Measurements from ENCODE around the gene TRABD.

TRABD gene

DNA sequence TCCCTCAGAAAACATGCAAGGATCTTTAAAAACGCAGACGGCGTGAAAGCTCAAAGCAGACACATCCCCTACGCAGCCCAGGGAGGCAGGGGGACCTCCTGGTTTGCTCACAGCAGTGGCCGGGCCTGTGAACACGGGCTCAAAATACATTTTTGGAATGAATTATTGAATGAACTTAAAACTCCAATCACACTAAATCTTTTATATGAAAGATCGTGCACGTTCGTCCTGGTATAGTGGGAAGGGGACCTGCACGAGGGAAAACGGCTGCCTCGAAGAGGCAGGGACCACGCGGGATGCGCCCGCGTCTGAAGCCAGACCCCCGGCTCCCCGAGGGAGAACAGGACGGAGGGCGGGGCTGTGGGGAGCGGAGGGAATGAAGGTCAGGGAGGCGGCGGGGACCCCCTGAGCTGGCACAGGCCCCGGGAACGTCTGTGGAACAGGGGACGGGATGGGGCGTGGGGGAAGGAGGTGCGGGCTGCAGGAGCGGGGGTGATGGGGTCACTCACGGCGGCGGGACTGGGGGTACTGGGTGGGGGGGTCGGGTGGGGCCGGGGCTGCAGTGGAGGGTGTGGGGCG lies 16.4 kb upstream of the TRABD start:
- Histone ChIP-seq H3K27me3 (ENCODE audit: insufficient read depth, low read length, poor library complexity) (peaks cover 8% of the 10 kb centered on the region), H4K20me1 (ENCODE audit: insufficient read depth, low read length) (no peaks in the 10 kb centered on the region), H2AFZ (ENCODE audit: low read depth, low read length) (no peak overlapping the region), H3K79me2 (ENCODE audit: insufficient read depth, low read length) (no peaks in the 10 kb centered on the region), H3K9ac (ENCODE audit: low read depth, low read length) (no peak overlapping the region), H3K4me2 (ENCODE audit: insufficient read depth, low read length) (no peak overlapping the region), H3K4me3 (ENCODE audit: low read depth in 1 of 2, low read length in 2 of 2) (no peak overlapping the region), H3K4me1 (ENCODE audit: insufficient read depth, low read length) (no peaks in the 10 kb centered on the region), H3K9me3 (ENCODE audit: insufficient read depth, low read length, severe bottlenecking) (no peaks in the 10 kb centered on the region), H3K36me3 (ENCODE audit: insufficient read depth, low read length) (no peaks in the 10 kb centered on the region), H3K27ac (ENCODE audit: low read length) (no peak overlapping the region)
- no peak for ATAC-seq (ENCODE audit: insufficient read depth, low read depth)
- no peak for DNase-seq
- TF ChIP-seq, protein P1, sequence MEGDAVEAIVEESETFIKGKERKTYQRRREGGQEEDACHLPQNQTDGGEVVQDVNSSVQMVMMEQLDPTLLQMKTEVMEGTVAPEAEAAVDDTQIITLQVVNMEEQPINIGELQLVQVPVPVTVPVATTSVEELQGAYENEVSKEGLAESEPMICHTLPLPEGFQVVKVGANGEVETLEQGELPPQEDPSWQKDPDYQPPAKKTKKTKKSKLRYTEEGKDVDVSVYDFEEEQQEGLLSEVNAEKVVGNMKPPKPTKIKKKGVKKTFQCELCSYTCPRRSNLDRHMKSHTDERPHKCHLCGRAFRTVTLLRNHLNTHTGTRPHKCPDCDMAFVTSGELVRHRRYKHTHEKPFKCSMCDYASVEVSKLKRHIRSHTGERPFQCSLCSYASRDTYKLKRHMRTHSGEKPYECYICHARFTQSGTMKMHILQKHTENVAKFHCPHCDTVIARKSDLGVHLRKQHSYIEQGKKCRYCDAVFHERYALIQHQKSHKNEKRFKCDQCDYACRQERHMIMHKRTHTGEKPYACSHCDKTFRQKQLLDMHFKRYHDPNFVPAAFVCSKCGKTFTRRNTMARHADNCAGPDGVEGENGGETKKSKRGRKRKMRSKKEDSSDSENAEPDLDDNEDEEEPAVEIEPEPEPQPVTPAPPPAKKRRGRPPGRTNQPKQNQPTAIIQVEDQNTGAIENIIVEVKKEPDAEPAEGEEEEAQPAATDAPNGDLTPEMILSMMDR (IDR thresholded peaks at IDR 0.05; ENCODE audit: borderline replicate concordance, extremely low read depth, low read length, poor library complexity, severe bottlenecking) = no peak
- TF ChIP-seq EZH2 (IDR thresholded peaks at IDR 0.05; ENCODE audit: borderline replicate concordance, low read depth, low read length, severe bottlenecking) = no peak

DNA sequence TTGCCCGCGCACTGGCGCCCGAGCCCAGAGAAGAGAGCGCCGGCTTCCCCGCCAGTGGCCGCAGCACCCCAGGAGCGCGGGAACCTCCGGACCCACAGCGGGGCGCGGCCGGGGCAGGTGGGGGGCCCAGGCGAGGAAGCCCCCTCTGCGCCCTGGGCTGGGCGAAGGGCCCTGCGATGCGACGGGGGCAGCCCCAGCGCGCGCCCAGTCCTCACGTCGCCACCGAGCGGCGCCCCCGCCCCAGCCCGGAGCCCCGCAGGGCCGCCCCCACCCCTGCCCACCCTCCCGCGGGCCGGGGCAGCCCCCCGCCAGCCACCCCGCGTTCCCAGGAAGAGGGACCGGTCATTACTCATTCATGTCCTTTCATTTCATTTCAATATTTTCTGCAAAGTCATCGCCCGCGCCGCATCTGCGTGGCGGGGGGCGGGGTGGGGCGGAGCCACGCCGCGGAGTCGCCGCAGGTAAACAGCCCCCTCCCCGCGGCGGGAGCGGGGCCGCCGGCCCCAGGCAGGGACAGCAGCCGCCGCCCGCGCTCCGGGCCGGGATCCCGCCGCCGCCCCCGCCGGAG lies 15.9 kb upstream of the TRABD start:
- Histone ChIP-seq H3K9me3 (ENCODE audit: insufficient read depth, low read length, severe bottlenecking) (no peaks in the 10 kb centered on the region), H3K36me3 (ENCODE audit: insufficient read depth, low read length) (no peaks in the 10 kb centered on the region), H3K79me2 (ENCODE audit: insufficient read depth, low read length) (no peaks in the 10 kb centered on the region), H4K20me1 (ENCODE audit: insufficient read depth, low read length) (no peaks in the 10 kb centered on the region), H3K4me3 (ENCODE audit: low read depth in 1 of 2, low read length in 2 of 2) (no peak overlapping the region), H3K27me3 (ENCODE audit: insufficient read depth, low read length, poor library complexity) (peaks cover 8% of the 10 kb centered on the region), H2AFZ (ENCODE audit: low read depth, low read length) (no peak overlapping the region), H3K9ac (ENCODE audit: low read depth, low read length) (no peak overlapping the region), H3K4me2 (ENCODE audit: insufficient read depth, low read length) (no peak overlapping the region), H3K4me1 (ENCODE audit: insufficient read depth, low read length) (no peaks in the 10 kb centered on the region), H3K27ac (ENCODE audit: low read length) (no peak overlapping the region)
- TF ChIP-seq, protein P1 (IDR thresholded peaks at IDR 0.05; ENCODE audit: borderline replicate concordance, extremely low read depth, low read length, poor library complexity, severe bottlenecking) = no peak
- TF ChIP-seq EZH2 (IDR thresholded peaks at IDR 0.05; ENCODE audit: borderline replicate concordance, low read depth, low read length, severe bottlenecking) = no peak
- ATAC-seq (ENCODE audit: insufficient read depth, low read depth) (no peak), DNase-seq (no peak)

DNA sequence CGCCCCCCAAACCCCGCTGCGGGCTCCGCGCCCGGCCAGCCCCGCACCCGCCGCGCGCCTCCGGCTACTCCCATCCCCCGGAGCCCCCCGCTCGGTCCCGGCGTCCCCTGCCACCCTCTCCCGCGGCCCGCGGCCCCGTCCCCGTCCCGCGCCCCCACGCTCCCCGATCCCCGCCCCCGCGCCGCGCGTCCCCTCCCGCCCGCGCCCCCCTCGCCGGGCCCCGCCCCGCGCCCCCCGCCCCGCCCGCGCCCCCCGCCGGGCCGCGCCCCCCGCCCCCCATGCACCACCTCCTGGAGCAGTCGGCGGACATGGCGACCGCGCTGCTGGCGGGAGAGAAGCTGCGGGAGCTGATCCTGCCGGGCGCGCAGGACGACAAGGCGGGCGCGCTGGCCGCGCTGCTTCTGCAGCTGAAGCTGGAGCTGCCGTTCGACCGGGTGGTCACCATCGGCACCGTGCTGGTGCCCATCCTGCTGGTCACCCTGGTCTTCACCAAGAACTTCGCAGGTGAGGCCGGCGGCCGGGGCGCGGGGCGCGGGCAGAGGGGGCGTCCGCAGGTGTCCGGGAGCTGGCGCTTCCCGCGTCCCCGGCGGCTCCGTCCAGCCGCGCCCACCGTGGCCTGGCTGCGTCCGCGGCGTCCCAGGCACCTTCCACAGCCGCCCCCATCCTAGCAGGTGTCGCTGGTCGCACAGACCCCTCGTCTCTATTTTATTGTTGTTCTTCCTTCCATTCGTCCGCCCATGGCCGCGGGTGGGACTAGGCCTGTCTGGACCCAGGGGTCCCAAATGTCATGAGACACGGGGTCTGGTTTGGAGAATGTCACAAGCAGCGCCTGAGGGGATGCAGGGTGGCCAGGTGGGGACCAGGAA lies 15.0 kb upstream of the TRABD start, which contains the start of gene PANX2:
PANX2 (plus strand) TSS at position 279 of the 866 bp plus-strand sequence; CDS start at position 279, 0 bp downstream.
- Histone ChIP-seq H2AFZ (ENCODE audit: low read depth, low read length) (no peak within 1 kb of the TSS), H3K9ac (ENCODE audit: low read depth, low read length) (no peak within 1 kb of the TSS), H3K4me2 (ENCODE audit: insufficient read depth, low read length) (no peak within 1 kb of the TSS), H3K4me1 (ENCODE audit: insufficient read depth, low read length) (no peaks in the 10 kb centered on the region), H4K20me1 (ENCODE audit: insufficient read depth, low read length) (no peaks in the 10 kb centered on the region), H3K27ac (ENCODE audit: low read length) (no peak within 1 kb of the TSS), H3K79me2 (ENCODE audit: insufficient read depth, low read length) (no peaks in the 10 kb centered on the region), H3K27me3 (ENCODE audit: insufficient read depth, low read length, poor library complexity) (peaks cover 8% of the 10 kb centered on the region), H3K4me3 (ENCODE audit: low read depth in 1 of 2, low read length in 2 of 2) (no peak within 1 kb of the TSS), H3K36me3 (ENCODE audit: insufficient read depth, low read length) (no peaks in the 10 kb centered on the region), H3K9me3 (ENCODE audit: insufficient read depth, low read length, severe bottlenecking) (no peaks in the 10 kb centered on the region)
- no peak for DNase-seq
- TF ChIP-seq EZH2 (IDR thresholded peaks at IDR 0.05; ENCODE audit: borderline replicate concordance, low read depth, low read length, severe bottlenecking) = no peak
- TF ChIP-seq, protein P1 (IDR thresholded peaks at IDR 0.05; ENCODE audit: borderline replicate concordance, extremely low read depth, low read length, poor library complexity, severe bottlenecking) = no peak
- no peak for ATAC-seq (ENCODE audit: insufficient read depth, low read depth)
